GM12892 (cell line): ENCODE results near the gene PFKFB4.

Experiments
- DNase-seq: peaks from one replicate; pipeline ENCODE4 v3.0.0; 2011; ENCODE audit not compliant: insufficient read length
- FAIRE-seq: peaks from 2 replicates; lab custom pipeline; 2011; peaks lifted over from hg19 to GRCh38; lab: Jason Lieb, UNC
- POLR2A ChIP-seq: IDR thresholded peaks from 2 replicates; pipeline ENCODE4 v1.6.1; 2011; ENCODE audit warnings: low read depth, low read length, control low read depth
- POLR2AphosphoS5 ChIP-seq: IDR thresholded peaks from 2 replicates; pipeline ENCODE4 v1.6.1; 2011; ENCODE audit warnings: low read depth, low read length, control low read depth
- TAF1 ChIP-seq: IDR thresholded peaks from 2 replicates; pipeline ENCODE4 v1.6.1; 2011; ENCODE audit warnings: low read depth, mild to moderate bottlenecking, control low read depth, low read length, borderline replicate concordance

PFKFB4 gene

DNA sequence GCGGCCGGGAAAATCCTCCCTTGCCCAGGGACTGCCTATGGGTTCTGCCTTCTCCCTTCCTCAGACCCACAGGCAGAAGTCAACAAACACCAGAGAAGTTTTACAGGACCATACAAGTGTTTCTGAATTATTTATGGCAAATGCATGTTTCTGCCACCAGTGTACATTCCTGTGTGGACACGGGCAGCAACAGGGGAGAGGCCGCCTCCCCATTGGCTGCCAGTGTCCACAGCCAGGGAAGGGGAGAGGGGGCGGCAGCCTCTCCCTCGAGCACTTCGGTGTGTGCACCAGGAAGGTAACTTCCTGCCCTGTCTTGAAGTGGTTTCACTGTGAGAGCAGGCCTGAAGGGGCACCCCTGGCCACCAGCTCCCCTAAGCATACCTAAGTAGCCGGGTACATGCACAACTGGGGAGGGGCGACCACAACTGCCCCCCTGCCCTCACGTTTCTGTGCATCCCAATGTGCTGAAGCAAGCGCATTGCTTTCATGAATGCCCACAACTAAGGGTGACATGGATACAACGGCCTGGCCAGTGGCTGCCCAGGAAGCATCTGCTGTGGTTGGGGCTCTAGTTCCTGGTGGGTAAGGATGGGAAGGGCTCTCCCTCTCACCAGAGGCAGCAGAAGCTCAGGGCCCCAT is 37.8 kb downstream of the PFKFB4 start:
- TF ChIP-seq POLR2A, result no peak
- TF ChIP-seq POLR2AphosphoS5, result no peak
- TF ChIP-seq TAF1, result no peak
- FAIRE-seq (no peak), DNase-seq (no peak)

GRCh38 chr3:48518069-48518468 is 38.5 kb downstream of the PFKFB4 start:
- TF ChIP-seq POLR2A (no peak), TAF1 (no peak), POLR2AphosphoS5 (no peak; the same call in 1 of the 2 replicates)

GRCh38 chr3:48516571-48516970 is 40.0 kb downstream of the PFKFB4 start:
- DNase-seq (no peak), FAIRE-seq (no peak)
- TF ChIP-seq POLR2A (no peak), POLR2AphosphoS5 (no peak), TAF1 (no peak)

More at GRCh38 chr3:48518069-48518468, 38.5 kb downstream of the PFKFB4 start:
- DNase-seq (no peak), FAIRE-seq (no peak)

GRCh38 chr3:48514431-48515227 is 42.0 kb downstream of the PFKFB4 start:
- TF ChIP-seq POLR2AphosphoS5 (no peak), TAF1 (no peak), POLR2A (no peak)

GRCh38 chr3:48511551-48511950 is 45.1 kb downstream of the PFKFB4 start:
- TF ChIP-seq TAF1 (no peak), POLR2A (no peak)
- FAIRE-seq (no peak), DNase-seq (no peak)

More at GRCh38 chr3:48514431-48515227, 42.0 kb downstream of the PFKFB4 start:
- DNase-seq (no peak), FAIRE-seq (no peak)

- TF ChIP-seq POLR2A, result no peak
- no peak for TF ChIP-seq POLR2AphosphoS5
- TF ChIP-seq TAF1, result no peak
- FAIRE-seq, result peak; percentile 71
- DNase-seq, result peak; percentile 68
Measured at GRCh38 chr3:48507256-48508061, 49.1 kb downstream of the PFKFB4 start.

DNA sequence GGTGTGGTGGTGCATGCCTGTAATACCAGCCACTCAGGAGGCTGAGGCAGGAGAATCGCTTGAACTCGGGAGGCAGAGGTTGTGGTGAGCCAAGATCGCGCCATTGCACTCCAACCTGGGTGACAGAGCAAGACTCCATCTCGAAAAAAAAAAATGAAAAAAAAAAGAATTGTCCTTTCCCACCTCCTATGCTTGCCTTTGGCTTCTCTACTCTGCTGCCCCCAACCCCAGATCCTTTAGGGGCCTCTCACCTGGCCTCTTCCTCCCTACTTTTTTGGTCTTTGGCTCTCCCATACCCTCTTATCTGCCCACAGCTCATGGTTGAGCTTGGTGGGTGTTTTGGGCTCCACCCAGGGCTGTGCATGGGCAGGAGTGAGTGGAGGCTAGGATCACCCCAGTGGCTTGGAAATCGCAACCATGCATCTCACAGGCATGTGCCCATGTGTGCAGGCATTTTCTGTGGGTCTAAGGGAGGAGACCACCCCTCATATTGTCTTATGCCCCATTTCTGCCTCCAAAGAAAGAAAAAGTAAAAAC is 50.6 kb downstream of the PFKFB4 start:
- TF ChIP-seq POLR2A, result no peak
- no peak for TF ChIP-seq TAF1
- TF ChIP-seq POLR2AphosphoS5, result no peak
- DNase-seq (no peak), FAIRE-seq (no peak)

DNA sequence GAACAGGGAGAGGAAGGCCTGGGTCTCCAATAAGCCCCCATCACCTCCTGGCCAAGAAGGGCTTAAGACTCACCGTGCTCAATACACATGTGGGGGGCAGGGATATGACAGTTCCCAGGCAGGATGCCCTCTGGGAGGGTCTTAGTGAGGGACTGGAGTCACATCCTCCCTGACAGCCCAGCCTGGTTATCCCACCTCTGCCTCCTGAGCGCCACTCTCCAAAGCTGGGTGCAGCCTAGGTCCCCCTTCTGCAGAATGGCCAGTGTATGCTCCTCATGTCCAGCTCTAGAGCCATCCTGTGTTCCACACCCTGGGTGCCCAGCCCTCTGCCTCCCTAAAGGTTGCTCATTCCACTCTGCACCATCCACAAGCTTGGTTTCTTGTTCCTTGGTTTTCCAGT is 51.5 kb downstream of the PFKFB4 start:
- FAIRE-seq (no peak), DNase-seq (no peak)
- no peak for TF ChIP-seq POLR2A
- no peak for TF ChIP-seq TAF1
- TF ChIP-seq POLR2AphosphoS5, result no peak

- FAIRE-seq (no peak), DNase-seq (peak; percentile 69)
- TF ChIP-seq POLR2A (no peak; the same call in 1 of the 2 replicates), TAF1 (no peak), POLR2AphosphoS5 (no peak)
Measured at GRCh38 chr3:48504051-48504946, 52.3 kb downstream of the PFKFB4 start, which contains the start of gene SHISA5. Gene SHISA5 (minus strand): TSS chr3:48504174. CDS start chr3:48504094, 80 bp downstream.
